ENCODE data around the gene CFAP46.
A peak's percentile ranks its signal among the peaks of the same experiment; 100 is the strongest.
"Not testable (repeated sequence)": the region's sequence is repeated elsewhere in the genome, so short reads cannot be mapped to it uniquely, and the experiment has no call there.

CFAP46 gene

GRCh38 chr10:132843276-132843675 is 99.1 kb downstream of the CFAP46 start:
- DNase-seq (ENCODE audit: low read depth): not testable (repeated sequence)

GRCh38 chr10:132842397-132842796 is 100.0 kb downstream of the CFAP46 start:
- DNase-seq (ENCODE audit: low read depth): no peak

- DNase-seq (ENCODE audit: low read depth): no peak
Observed at GRCh38 chr10:132841615-132841975, 100.8 kb downstream of the CFAP46 start.

- DNase-seq (ENCODE audit: low read depth): no peak
Observed at GRCh38 chr10:132840698-132841614, 101.4 kb downstream of the CFAP46 start.

- DNase-seq (ENCODE audit: low read depth): no peak
Observed at GRCh38 chr10:132839061-132839460, 103.3 kb downstream of the CFAP46 start.

GRCh38 chr10:132838346-132838970 is 103.9 kb downstream of the CFAP46 start:
- no peak for DNase-seq (ENCODE audit: low read depth)

GRCh38 chr10:132837905-132838304 is 104.5 kb downstream of the CFAP46 start:
- no peak for DNase-seq (ENCODE audit: low read depth)

- DNase-seq (ENCODE audit: low read depth): peak; percentile 6
Observed at GRCh38 chr10:132836832-132837540, 105.4 kb downstream of the CFAP46 start.

GRCh38 chr10:132836248-132836831 is 106.0 kb downstream of the CFAP46 start:
- DNase-seq (ENCODE audit: low read depth): no peak

GRCh38 chr10:132835848-132836233 is 106.5 kb downstream of the CFAP46 start:
- no peak for DNase-seq (ENCODE audit: low read depth)

- no peak for DNase-seq (ENCODE audit: low read depth)
Observed at GRCh38 chr10:132834891-132835847, 107.2 kb downstream of the CFAP46 start.

GRCh38 chr10:132834311-132834761 is 108.0 kb downstream of the CFAP46 start:
- DNase-seq (ENCODE audit: low read depth): no peak

GRCh38 chr10:132833421-132834111 is 108.8 kb downstream of the CFAP46 start:
- no peak for DNase-seq (ENCODE audit: low read depth)

GRCh38 chr10:132832186-132832969 is 110.0 kb downstream of the CFAP46 start:
- no peak for DNase-seq (ENCODE audit: low read depth)

GRCh38 chr10:132829403-132829802 is 113.0 kb downstream of the CFAP46 start:
- DNase-seq (ENCODE audit: low read depth): no peak

- DNase-seq (ENCODE audit: low read depth): no peak
Observed at GRCh38 chr10:132828681-132829080, 113.7 kb downstream of the CFAP46 start.

- DNase-seq (ENCODE audit: low read depth): no peak
Observed at GRCh38 chr10:132827861-132828539, 114.4 kb downstream of the CFAP46 start.

- DNase-seq (ENCODE audit: low read depth): no peak
Observed at GRCh38 chr10:132827423-132827789, 115.0 kb downstream of the CFAP46 start.
